HG03103 (cell line): ENCODE data around the gene ELMOD3.
"Not testable (repeated sequence)": the region's sequence is repeated elsewhere in the genome, so short reads cannot be mapped to it uniquely, and the experiment has no call there.

Experiments
- ATAC-seq: cut with Tn5 transposase; IDR thresholded peaks from one replicate; pipeline ENCODE4 v1.9.1; 2021; ENCODE audit warnings: low read depth; ENCODE audit not compliant: unreplicated experiment

Gene ELMOD3

DNA sequence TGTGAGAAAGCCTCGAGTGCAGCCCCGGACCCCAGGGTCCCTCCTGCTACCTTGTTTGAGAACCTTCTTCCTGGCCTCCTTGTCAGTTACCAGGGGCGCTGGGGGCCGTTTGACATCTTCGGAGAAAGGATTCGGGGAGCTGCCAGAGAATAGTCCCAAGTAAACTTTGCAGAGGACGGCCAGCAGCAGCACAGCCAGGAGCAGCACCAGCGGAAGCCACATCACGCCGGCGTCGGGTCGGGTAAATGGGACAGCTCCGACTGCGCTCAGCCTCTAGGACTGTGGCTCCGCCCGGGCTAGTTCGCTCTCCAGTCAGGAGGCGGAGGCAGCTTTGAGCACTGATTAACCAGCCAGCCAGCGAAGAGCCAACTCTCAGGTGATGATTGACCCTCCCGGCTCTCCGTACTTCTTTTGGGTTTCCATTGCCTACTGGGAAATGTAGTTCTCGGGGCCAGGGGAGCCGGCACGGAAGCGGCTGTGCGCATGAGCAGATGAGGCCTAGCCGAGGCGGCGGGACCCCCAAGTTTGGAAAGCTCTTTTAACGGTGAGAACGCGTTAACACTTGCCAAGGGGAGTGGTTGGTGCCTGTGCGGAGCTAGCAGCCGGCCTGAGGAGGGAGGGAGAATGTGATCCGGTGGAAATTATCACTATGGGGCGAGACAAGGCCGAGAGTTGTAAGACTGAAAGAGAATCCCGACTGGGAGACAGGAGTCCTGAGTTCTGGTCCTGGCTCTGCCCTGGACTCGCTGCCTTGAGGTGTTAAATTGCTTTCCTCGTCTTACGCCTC, at the start of gene ELMOD3, which contains the start of gene RETSAT:
Gene ELMOD3, plus strand, starts transcription at position 484 of the 787 bp plus-strand sequence. CDS start 2,430 bp downstream, outside the sequence.
Gene RETSAT, minus strand, starts transcription at position 243 of the 787 bp plus-strand sequence. Its CDS starts 21 bp downstream, at position 222.
- peak; percentile 94 for ATAC-seq

DNA sequence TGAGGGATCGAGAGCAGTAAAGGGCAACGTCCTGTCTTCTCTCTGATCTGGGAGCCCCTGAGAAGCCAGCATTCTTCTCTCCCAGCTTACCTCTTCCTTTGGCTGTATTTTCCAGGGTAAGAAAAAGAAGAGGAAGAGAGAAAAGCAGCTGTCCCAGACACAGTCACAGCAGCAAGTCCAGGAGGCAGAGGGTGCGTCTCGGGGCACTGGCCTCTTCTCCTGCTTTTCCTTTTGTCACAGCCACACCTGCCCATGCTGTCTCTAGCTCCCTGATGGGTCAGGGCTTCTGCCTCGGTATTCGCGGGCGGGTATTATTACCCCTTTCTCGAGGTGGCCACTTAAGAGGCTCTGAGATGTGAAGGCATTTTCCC, 47.1 kb upstream of the ELMOD3 start:
- no peak for ATAC-seq

DNA sequence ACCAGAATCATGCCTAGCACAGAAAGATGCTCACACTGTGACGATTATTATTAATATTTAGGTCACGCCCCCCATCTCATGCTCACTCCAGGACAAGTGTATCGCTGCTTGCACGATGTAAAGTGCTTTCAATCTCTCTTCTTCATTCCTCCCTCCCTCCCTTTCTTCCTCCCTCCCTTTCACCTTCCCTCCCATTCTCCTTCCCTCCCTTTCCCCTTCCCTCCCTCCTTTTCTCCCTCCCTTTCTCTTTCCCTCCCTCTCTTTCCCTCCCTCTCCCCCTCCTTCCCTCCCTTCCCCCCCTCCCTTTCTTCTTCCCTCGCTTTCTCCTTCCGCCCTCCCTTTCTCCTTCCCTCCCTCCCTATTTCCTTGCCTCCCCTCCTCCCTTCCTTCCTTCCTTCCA, 46.4 kb upstream of the ELMOD3 start:
- ATAC-seq: no peak

DNA sequence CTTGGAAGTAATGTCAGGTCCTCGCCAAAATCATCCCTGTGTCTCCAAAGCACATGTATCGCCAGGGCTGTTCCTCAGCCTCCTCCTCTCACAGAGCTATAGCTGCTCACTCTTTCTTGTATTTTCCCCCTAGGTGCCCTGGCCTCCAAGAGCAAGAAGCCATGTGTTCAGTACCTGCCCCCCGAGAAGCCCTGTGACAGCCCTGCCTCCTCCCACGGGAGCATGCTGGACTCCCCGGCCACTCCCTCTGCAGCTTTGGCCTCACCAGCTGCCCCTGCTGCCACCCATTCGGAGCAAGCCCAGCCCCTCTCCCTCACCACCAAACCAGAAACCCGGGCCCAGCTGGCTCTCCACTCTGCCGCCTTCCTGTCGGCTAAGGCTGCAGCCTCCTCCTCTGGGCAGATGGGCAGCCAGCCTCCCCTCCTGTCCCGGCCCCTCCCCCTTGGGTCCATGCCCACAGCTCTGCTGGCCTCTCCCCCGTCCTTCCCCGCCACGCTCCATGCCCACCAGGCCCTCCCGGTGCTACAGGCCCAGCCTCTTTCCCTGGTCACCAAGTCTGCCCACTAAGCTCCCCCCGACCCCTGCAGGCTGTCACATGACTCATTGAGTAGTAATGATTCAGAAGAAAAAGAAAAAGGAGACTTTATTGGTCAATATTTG, 45.5 kb upstream of the ELMOD3 start:
- no peak for ATAC-seq

DNA sequence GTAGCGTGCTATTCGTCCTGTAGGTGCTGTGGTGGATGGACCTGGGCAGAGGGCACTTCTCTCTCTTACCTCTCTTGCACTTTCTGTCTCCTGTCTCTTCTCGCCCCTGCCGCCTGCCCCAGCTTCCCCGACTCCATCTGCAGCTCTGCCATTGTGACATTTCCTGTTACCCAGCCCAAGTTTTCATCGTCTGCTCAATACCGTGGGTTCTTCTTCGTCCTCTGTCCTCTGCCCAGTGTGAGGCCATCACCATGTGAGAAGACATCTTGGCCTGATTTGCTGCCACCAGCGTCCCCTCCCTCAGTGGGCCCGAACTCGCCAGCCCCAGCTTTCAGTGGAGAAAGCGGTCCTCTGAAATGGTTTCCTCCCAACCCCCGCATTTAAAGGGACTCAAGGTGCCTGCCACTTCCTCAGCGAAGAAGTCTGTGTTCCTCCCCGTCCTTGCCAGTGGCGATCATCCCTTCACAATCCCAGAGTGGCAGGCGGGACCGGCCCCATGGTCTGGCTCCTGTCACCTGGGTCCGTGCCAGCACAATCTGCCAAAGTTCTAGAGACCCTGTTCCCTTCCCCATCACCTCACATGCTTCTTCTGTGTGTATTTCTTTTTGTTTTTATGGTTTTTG, 44.8 kb upstream of the ELMOD3 start:
- ATAC-seq: no peak

DNA sequence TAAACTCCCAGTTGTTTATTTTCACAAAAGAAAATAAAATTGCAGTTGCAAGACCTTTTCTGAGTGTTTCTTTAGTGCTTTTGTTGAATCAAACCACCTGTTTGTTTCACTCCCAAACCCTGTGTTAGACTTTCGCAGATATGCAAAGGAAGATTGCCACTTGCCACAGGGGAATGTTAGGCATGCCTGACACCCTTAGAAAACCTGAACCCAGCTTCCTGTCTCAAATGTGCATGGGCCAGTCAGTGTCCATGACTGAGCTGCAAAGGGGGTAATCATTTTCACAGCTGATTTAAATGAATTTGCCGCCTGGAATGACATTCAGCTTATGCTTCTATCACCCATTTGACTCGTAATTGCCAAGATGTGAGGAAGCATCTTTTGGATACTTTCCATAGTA, 44.2 kb upstream of the ELMOD3 start:
- no peak for ATAC-seq

DNA sequence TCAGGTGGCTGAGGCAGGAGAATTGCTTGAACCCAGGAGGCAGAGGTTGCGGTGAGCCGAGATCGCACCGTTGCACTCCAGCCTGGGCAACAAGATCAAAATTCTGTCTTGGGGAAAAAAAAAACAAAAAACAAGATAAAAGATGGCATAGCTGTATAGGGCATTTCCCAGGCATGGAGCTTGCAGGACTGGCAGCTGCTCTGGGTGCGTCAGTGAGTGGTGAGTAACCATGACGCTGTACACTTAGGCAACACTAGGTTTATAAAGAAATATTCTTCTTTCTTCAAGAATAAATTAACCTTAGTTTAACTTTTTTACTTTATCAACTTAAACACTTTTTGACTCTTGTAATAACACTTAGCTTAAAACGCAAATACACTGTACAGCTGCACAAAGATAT, 42.2 kb upstream of the ELMOD3 start:
- ATAC-seq: no peak

DNA sequence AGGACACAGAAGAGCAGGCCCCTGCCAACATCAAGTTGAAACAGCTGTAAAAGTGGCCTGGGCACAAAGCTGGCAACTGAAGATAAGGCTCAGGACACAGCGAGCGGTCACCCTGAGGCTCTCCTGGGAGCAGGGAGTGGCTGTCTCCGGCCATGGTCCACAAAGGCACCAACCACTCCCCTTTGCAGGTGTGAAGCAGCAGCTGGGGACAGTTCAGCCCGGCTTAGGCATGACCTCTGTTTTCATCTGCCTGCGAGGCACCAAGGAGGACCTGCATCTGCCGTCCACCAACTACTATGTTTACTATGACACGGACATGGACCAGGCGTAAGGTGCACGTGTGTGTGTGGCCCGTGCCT, 39.7 kb upstream of the ELMOD3 start:
- no peak for ATAC-seq

DNA sequence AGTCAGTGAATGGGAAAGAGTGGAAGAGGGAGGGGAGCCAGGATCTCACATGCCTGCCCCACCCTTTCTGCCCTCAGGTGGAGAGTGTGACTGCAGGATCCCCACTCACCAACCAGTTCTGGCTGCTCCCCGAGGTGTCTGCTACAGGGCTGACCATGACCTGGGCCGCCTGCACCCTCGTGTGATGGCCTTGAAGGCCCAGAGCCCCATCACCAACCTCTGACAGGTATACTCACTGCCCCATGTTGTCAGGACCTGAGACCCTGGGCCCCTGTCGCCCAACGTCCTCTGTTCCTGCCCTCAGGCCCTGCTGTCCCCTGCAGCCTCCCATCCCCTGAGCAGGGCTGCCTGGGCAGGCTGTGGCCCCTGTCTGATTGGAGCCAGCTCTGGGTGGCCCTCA, 38.6 kb upstream of the ELMOD3 start:
- not testable (repeated sequence) for ATAC-seq

DNA sequence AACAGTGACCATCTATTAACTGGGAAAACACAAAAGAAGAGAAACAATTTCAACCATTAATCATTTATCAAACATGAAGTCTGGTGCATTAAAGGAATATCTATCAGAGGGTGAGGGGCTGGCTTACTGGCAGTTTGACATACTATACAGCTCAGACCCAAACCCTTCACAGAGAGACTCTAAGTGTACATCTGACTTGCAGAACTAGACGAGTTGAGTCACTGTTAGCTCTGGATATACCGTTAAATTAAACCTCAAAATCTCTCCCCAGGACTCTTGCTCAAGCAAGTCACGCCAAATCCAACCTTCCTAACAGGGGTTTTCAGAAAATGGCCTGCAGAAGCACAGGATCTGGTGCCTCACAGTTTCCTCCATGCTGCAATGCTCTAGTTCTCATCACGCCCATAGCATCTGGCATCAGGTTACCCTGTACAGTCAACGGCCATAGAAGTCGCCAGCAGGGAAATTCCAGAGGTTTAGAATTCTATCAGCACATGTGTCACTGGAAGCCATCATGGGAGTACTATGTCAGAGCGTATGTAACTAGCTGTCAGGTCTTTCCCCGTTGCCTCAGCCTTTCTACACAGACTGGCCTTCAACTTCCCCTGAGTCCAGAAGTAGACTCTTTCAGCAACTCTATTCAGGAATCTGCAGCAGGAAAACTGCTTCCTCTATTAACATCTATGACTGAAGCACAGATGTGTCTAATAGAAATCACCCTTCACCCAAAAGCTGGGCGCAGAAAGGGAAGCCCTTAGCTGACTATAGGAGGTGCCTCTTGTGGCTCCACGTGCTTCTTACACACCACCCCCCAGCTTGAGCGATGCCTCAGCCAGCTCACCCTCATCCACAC, 36.1 kb upstream of the ELMOD3 start:
- no peak for ATAC-seq

DNA sequence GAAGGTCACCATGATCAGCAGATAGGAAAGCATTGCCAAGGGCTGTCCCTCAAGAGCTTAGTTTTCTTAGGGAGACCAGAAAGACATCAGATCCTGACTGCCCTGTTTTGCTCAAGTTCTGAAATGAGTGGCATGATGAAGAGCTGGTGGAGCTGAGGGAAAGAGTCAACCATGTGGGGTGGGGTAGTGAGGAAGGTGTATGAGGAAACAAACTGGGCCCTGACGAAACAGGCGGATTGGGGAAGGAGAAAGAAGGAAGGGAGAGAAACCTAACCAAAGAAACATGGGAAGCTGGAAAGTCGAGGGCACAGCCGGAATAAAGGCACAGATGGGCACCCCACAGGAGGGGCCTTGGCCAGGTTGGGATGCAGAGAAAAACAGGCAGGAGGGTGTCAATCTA, 34.8 kb upstream of the ELMOD3 start:
- no peak for ATAC-seq

DNA sequence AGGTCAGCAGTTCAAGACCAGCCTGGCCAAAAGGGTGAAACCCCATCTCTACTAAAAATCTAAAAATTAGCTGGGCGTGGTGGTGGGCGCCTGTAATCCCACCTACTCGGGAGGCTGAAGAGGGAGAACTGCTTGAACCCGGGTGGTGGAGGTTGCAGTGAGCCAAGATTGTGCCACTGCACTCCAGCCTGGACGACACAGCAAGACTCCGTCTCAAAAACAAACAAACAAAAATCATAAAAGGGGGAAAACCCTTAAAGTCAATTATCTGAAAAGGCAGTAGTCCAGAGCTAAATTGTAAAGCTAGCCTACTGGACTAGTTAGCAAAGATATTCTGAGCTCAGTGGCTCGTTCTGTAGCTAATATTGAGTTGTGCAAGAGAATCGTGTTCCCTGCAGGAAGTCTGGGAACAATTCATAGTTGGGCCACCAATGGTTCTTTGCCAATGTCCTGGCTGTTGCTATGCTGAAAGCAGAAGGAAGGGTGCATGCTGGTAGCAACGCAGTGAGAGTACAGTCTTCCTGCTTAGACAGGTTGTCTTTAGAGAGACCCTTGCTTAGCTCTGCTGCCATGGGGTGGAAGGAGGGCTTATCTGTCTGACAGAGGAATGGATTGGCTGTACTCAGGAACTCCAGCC, 31.1 kb upstream of the ELMOD3 start:
- ATAC-seq: no peak

DNA sequence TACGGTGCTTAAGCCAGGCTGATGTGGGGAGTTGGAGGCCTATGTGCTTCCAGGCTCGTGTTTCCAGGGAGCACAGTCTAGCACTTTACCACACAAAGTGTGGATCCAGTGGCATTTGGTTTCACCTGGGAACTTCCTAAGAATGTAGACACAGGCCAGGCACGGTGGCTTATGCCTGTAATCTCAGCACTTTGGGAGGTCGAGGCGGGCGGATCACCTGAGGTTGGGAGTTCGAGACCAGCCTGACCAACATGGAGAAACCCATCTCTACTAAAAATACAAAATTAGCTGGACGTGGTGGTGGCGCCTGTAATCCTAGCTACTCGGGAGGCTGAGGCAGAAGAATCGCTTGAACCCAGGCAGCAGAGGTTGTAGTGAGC, 30.6 kb upstream of the ELMOD3 start:
- ATAC-seq: not testable (repeated sequence)

DNA sequence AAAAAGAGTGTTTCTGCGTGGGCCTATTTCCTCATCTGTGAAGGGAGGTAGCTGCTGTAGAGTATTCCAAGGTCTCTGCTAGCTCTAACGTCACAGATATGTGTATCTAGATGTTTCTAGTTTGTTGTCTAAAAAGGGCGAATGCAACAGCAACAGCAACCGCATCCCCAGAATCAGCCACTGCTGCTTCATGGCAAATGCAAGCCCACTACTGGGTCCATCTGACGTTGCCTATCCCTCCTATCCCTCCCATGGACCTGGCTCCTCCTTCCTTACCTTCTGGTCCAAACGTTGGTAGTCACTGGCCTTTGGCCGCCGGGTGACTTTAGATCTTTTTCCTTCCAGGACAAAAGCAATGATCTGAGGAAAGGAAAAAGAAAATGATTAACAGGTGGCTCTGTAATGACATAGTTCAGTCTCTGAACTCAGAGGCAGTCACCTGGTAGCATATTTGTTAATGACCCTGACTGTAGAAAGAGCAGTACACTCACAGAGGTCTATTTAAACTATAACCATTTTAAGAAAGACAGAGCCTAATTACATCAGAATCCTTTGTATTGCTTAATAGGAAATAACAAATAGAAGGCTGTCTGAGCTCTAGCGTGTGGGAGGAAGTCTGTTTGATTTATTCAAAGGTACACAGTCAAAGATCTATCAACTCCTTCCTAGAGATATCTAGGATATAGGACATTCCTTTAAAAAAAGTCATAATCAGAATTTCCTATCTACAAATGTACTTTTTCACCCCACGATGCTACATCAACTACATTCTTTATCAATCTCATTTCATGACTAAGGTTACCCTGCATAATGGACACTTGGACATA, 29.7 kb upstream of the ELMOD3 start:
- ATAC-seq: no peak

DNA sequence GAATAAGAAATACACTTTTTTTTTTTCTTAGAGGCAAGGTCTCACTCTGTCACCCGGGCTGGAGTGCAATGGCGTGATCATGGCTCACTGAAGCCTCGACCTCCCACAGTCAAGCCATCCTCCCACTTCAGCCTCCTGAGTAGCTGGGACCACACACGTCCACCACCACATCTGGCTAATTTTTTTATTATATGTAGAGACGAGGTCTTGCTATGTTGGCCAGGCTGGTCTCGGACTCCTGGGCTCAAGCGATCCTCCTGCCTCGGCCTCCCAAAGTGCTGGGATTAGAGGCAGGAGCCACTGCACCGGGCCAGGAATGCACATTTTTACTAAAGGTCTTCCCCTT, 29.1 kb upstream of the ELMOD3 start:
- ATAC-seq: no peak

DNA sequence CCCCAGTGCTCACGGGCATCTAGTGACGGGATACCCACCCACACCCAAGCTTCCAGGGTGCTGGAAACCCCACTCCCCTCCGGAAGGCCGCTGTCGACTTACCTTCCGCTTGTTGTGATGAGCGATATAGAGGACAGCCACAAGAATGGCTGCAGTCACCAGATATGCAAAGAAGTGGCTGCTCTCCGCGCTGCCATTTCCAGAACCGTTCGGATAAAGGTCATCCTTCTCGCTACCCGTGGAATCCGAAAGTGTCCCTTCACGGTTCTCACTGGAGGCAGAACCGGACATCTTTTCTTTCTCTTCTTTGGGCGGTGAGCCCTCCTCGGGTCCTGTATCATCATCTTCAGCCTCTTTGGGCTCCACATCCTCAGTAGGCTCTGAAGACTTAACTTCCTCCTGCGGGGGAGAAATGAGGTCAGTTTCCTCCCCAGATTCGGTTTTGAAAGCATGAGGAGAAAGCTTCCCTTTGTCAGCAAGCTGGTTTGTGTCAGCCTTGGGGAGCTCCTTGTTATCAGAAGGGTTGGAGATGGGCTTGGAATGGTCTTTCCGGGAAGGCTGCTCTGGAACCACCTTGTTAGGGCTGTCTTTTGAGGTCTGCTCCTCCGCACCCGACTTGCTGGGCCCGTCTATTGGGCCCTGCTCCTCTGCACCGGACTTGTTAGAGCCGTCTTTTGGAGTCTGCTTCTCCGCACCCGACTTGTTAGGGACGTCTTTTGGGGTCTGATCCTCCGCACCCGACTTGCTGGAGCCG, 28.0 kb upstream of the ELMOD3 start:
- ATAC-seq: peak; percentile 39

DNA sequence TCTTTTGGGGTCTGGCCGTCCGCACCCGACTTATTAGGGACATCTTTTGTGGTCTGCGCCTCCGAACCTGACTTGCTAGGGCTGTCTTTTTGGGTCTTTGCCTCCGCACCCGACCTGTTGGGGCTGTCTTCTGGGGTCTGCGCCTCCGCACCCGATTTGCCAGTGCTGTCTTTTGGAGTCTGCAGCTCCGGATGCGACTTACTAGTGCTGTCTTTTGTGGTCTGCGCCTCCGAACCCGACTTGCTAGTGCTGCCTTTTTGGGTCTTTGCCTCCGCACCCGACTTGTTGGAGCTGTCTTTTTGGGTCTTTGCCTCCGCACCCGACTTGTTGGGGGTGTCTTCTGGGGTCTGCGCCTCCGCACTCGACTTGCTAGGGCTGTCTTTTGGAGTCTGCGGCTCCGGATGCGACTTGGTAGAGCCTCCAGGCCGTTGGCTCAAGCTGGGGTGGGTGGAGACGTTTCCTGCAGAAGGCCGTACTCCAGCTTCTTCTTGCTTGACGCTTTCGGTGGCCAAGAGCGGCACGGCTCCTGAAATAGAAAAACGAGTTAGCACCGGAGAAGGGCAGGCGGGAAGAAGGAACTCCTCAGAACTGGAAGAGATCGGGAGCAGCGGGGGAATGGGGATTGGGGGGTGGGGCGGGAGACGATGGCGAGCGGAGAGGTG, 27.3 kb upstream of the ELMOD3 start:
- ATAC-seq: no peak

DNA sequence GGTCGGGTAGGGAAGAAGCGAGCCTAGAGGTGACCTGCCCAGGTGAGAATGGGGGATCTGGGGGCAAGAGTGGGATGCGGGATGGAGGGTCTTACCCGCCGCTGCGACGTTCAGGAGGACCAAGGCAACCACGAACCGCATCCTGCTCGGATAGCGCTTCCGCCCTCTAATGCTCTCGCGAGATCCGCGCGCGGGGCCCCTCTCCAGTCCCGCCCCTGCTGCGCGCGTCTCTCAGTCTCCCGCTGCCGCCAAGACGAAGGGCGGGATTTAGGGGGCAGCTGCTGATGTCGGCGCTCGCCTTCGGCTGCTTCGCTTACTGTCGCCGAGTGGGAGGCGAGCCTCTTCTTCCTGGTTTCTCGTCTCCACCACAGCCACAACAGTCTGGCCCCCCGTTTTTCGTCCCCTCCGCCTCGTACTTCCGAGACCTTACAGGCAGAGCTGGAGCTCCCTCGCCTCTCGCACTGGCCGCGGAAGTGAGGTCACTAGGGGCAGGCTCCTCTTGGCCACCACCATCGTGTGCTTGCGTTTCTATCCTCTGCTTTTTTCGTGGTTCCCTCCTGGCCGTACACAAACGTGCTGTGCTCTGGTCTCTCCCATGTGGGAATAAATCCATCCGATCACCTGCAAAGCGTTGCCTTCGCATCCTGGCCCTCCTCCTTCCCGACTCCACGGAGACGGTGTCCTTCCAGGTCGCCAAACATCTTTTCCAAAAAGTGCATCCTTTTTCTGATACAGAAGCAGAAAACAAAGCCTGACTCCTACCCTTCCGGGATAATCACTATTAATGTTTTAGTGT, 26.5 kb upstream of the ELMOD3 start, which contains the start of gene TGOLN2:
Gene TGOLN2, minus strand, starts transcription at position 168 of the 796 bp plus-strand sequence. Its CDS starts 27 bp downstream, at position 141.
- peak; percentile 79 for ATAC-seq
